Fibroblast of lung (primary cell): ENCODE data around the gene FAM25G. TPM values are rescaled to one million over a fixed set of nuclear protein-coding genes. Genes with fewer than 3 reads are reported as not detected.
"Not testable (repeated sequence)": the region's sequence is repeated elsewhere in the genome, so short reads cannot be mapped to it uniquely, and the experiment has no call there.

Experiments
- DNase-seq, 2 donors: peaks; one replicate each; pipeline versions ENCODE4 v3.0.0 to v3.0.0-alpha.2; 2010; ENCODE audit warnings: low read depth in 2 of 2
- H2AFZ ChIP-seq: 2 replicates; pipeline ENCODE4 v1.5.1; 2012; ENCODE audit warnings: low read length, control low read depth, inconsistent platforms
- H3K27ac ChIP-seq: 2 replicates; pipeline ENCODE4 v1.5.1; 2011; ENCODE audit warnings: low read length, control low read depth; ENCODE audit not compliant: insufficient read depth
- H3K27me3 ChIP-seq: 2 replicates; pipeline ENCODE4 v1.5.1; 2011; ENCODE audit warnings: mild to moderate bottlenecking, low read length; ENCODE audit not compliant: control insufficient read depth, insufficient read depth
- H3K36me3 ChIP-seq: 2 replicates; pipeline ENCODE4 v1.5.1; 2011; ENCODE audit warnings: low read length; ENCODE audit not compliant: control insufficient read depth, insufficient read depth
- H3K4me1 ChIP-seq: 2 replicates; pipeline ENCODE4 v1.5.1; 2011; ENCODE audit warnings: low read length; ENCODE audit not compliant: control insufficient read depth, insufficient read depth; ENCODE audit errors: extremely low read depth
- H3K4me2 ChIP-seq: 2 replicates; pipeline ENCODE4 v1.5.1; 2011; ENCODE audit warnings: low read length, control low read depth; ENCODE audit not compliant: insufficient read depth; ENCODE audit errors: extremely low read depth
- H3K4me3 ChIP-seq, 4 experiments: fragments of 200-600 bp in 1 of 4; sonication (generic) in 1 of 4; replicated peaks in 1 of 4; 2 replicates each; pipeline ENCODE4 v1.5.1; 2011 to 2016; ENCODE audit warnings: low read length in 4 of 4, low read depth in 3 of 4, mild to moderate bottlenecking in 3 of 4, control low read depth in 2 of 4, inconsistent platforms in 1 of 4, mixed read lengths in 1 of 4; ENCODE audit not compliant: insufficient read depth in 1 of 4; ENCODE audit errors: control extremely low read depth in 1 of 4
- H3K79me2 ChIP-seq: 2 replicates; pipeline ENCODE4 v1.5.1; 2012; ENCODE audit warnings: mild to moderate bottlenecking, low read length, inconsistent platforms; ENCODE audit not compliant: control insufficient read depth, insufficient read depth
- H3K9ac ChIP-seq: 2 replicates; pipeline ENCODE4 v1.5.1; 2011; ENCODE audit warnings: mild to moderate bottlenecking, low read length, control low read depth; ENCODE audit not compliant: insufficient read depth
- H3K9me3 ChIP-seq: 2 replicates; pipeline ENCODE4 v1.5.1; 2012; ENCODE audit warnings: low read depth, low read length; ENCODE audit not compliant: control insufficient read depth, insufficient read depth
- H4K20me1 ChIP-seq: 2 replicates; pipeline ENCODE4 v1.5.1; 2011; ENCODE audit warnings: low read length; ENCODE audit not compliant: control insufficient read depth, insufficient read depth; ENCODE audit errors: extremely low read depth
- polyA plus RNA-seq, 2 donors: library from polyadenylated mRNA; depleted of rRNA in 1 of 2; stranded (reverse) in 1 of 2; unstranded in 1 of 2; fragments of >200 nt; gene quantifications; 2 replicates each; pipeline ENCODE4 v1.2.1, GENCODE V29; 2011 to 2012; ENCODE audit warnings: missing spikeins in 1 of 2
- total RNA-seq: library from RNA; depleted of rRNA; stranded (reverse); fragments of >200 nt; gene quantifications from 2 replicates; pipeline ENCODE4 v1.2.1, GENCODE V29; 2014

Gene FAM25G
- total and polyA plus RNA-seq, 2 donors (not counting 1 experiment from before 2014, with no cell fraction given): not detected

DNA sequence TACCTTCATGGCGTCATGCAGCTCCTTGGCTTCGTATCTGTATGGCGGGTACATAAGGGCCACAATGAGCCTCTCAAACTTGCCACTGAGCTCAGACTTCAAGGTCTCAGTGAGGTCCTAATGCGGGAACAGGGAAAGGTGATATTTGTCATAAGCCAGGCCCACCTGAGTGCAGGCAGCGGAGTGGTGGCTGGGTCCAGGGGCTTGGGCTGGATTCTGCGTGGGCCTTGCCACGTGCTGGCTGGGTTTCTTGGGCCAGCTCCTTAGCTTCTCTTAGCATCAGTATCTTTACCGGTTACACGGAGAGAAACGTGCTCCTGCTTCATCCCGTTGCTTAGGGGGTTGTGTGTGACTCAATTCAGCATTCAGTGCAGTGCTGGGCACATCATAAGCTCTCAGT is 14.4 kb downstream of the FAM25G start:
- H3K27me3 ChIP-seq, H3K4me1 ChIP-seq, DNase-seq, H3K79me2 ChIP-seq, H2AFZ ChIP-seq, H3K36me3 ChIP-seq, H3K9ac ChIP-seq, H3K4me2 ChIP-seq, H3K9me3 ChIP-seq, H3K4me3 ChIP-seq, H3K27ac ChIP-seq, H4K20me1 ChIP-seq: not testable (repeated sequence)

- H3K9me3 ChIP-seq, H3K79me2 ChIP-seq, H3K36me3 ChIP-seq, H3K4me2 ChIP-seq, H3K9ac ChIP-seq, H4K20me1 ChIP-seq, H3K27me3 ChIP-seq, H2AFZ ChIP-seq, H3K27ac ChIP-seq, DNase-seq, H3K4me3 ChIP-seq, H3K4me1 ChIP-seq: not testable (repeated sequence)
These were observed 16.4 kb downstream of the FAM25G start for GRCh38 chr10:47475101-47475500.

GRCh38 chr10:47473516-47473915 is 18.0 kb downstream of the FAM25G start:
- not testable (repeated sequence) for H3K36me3 ChIP-seq, H3K4me3 ChIP-seq, H3K27ac ChIP-seq, H3K4me1 ChIP-seq, H2AFZ ChIP-seq, H3K4me2 ChIP-seq, H3K79me2 ChIP-seq, H3K9me3 ChIP-seq, H3K9ac ChIP-seq, H3K27me3 ChIP-seq, H4K20me1 ChIP-seq, DNase-seq

GRCh38 chr10:47472647-47473046 is 18.9 kb downstream of the FAM25G start:
- H3K27ac ChIP-seq, H3K79me2 ChIP-seq, H3K27me3 ChIP-seq, H3K4me1 ChIP-seq, H3K9me3 ChIP-seq, H3K9ac ChIP-seq, H2AFZ ChIP-seq, DNase-seq, H3K4me3 ChIP-seq, H3K36me3 ChIP-seq, H4K20me1 ChIP-seq, H3K4me2 ChIP-seq: not testable (repeated sequence)

GRCh38 chr10:47472072-47472471 is 19.4 kb downstream of the FAM25G start:
- not testable (repeated sequence) for H3K27me3 ChIP-seq, H3K36me3 ChIP-seq, H3K4me3 ChIP-seq, H4K20me1 ChIP-seq, H2AFZ ChIP-seq, H3K4me1 ChIP-seq, DNase-seq, H3K9me3 ChIP-seq, H3K9ac ChIP-seq, H3K79me2 ChIP-seq, H3K4me2 ChIP-seq, H3K27ac ChIP-seq

- not testable (repeated sequence) for H3K79me2 ChIP-seq, H3K4me1 ChIP-seq, H3K36me3 ChIP-seq, H2AFZ ChIP-seq, H3K4me2 ChIP-seq, H3K27me3 ChIP-seq, H3K4me3 ChIP-seq, DNase-seq, H3K9me3 ChIP-seq, H4K20me1 ChIP-seq, H3K27ac ChIP-seq, H3K9ac ChIP-seq
These were observed 22.6 kb downstream of the FAM25G start for GRCh38 chr10:47468731-47469528.

DNA sequence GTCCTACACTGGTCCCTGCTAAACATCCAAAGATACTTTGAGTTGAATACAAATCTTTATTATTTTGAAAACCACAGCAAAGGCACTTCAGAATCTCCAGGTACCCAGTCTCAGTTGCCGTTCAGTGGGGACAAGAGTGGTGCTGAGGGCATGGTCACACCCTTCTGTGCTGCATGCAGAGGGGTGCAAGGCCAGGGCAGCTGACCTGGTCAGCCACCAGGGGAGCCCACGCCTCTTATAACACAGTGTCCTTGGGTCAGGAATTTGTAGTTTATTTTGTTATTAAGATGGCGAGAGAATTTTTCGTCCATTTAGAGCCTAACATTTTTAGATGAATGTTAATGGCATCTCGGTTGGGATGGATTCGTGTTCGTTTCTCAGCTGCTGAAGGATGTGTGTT is 23.5 kb downstream of the FAM25G start:
- H3K4me2 ChIP-seq, H3K36me3 ChIP-seq, H3K4me1 ChIP-seq, H2AFZ ChIP-seq, H3K27me3 ChIP-seq, H4K20me1 ChIP-seq, DNase-seq, H3K9me3 ChIP-seq, H3K9ac ChIP-seq, H3K79me2 ChIP-seq, H3K27ac ChIP-seq, H3K4me3 ChIP-seq: not testable (repeated sequence)
